HuH-7 (cell line): ENCODE data around the gene DPYD.

ENCODE experiments used
- DNase-seq: peaks from one replicate; pipeline ENCODE4 v3.0.0; 2011; ENCODE audit warnings: low spot score

Gene DPYD

GRCh38 chr1:97202481-97203380 lies 718.1 kb downstream of the DPYD start:
- DNase-seq: no peak

GRCh38 chr1:97201641-97202040 lies 719.2 kb downstream of the DPYD start:
- no peak for DNase-seq

GRCh38 chr1:97200595-97200994 lies 720.2 kb downstream of the DPYD start:
- no peak for DNase-seq

- no peak for DNase-seq
Measured at GRCh38 chr1:97196825-97197516, 723.9 kb downstream of the DPYD start.

GRCh38 chr1:97192872-97193572 lies 727.8 kb downstream of the DPYD start:
- DNase-seq: no peak

GRCh38 chr1:97190326-97190725 lies 730.5 kb downstream of the DPYD start:
- no peak for DNase-seq

GRCh38 chr1:97186381-97186780 lies 734.5 kb downstream of the DPYD start:
- DNase-seq: no peak

- no peak for DNase-seq
Measured at GRCh38 chr1:97174039-97174704, 746.7 kb downstream of the DPYD start.

- DNase-seq: no peak
Measured at GRCh38 chr1:97170300-97170699, 750.5 kb downstream of the DPYD start.

- no peak for DNase-seq
Measured at GRCh38 chr1:97168056-97168455, 752.8 kb downstream of the DPYD start.

GRCh38 chr1:97167246-97167645 lies 753.6 kb downstream of the DPYD start:
- DNase-seq: no peak

GRCh38 chr1:97166626-97167025 lies 754.2 kb downstream of the DPYD start:
- DNase-seq: no peak

GRCh38 chr1:97164276-97164639 lies 756.6 kb downstream of the DPYD start:
- no peak for DNase-seq

GRCh38 chr1:97163591-97164275 lies 757.1 kb downstream of the DPYD start:
- no peak for DNase-seq

GRCh38 chr1:97160818-97161217 lies 760.0 kb downstream of the DPYD start:
- no peak for DNase-seq

- DNase-seq: no peak
Measured at GRCh38 chr1:97159342-97159741, 761.5 kb downstream of the DPYD start.

GRCh38 chr1:97158691-97159096 lies 762.1 kb downstream of the DPYD start:
- no peak for DNase-seq

GRCh38 chr1:97157991-97158390 lies 762.8 kb downstream of the DPYD start:
- no peak for DNase-seq

GRCh38 chr1:97151651-97152050 lies 769.2 kb downstream of the DPYD start:
- no peak for DNase-seq

- no peak for DNase-seq
Measured at GRCh38 chr1:97145321-97145956, 775.4 kb downstream of the DPYD start.

- no peak for DNase-seq
Measured at GRCh38 chr1:97144527-97144926, 776.3 kb downstream of the DPYD start.
